HG02943 (cell line): ENCODE data around the gene ESYT2.
"Not testable (repeated sequence)": the region's sequence is repeated elsewhere in the genome, so short reads cannot be mapped to it uniquely, and the experiment has no call there.

Experiments used
- ATAC-seq: cut with Tn5 transposase; IDR thresholded peaks from one replicate; pipeline ENCODE4 v1.9.1; 2021; ENCODE audit warnings: mild to moderate bottlenecking, low read depth, moderate library complexity; ENCODE audit not compliant: unreplicated experiment

The ESYT2 gene

DNA sequence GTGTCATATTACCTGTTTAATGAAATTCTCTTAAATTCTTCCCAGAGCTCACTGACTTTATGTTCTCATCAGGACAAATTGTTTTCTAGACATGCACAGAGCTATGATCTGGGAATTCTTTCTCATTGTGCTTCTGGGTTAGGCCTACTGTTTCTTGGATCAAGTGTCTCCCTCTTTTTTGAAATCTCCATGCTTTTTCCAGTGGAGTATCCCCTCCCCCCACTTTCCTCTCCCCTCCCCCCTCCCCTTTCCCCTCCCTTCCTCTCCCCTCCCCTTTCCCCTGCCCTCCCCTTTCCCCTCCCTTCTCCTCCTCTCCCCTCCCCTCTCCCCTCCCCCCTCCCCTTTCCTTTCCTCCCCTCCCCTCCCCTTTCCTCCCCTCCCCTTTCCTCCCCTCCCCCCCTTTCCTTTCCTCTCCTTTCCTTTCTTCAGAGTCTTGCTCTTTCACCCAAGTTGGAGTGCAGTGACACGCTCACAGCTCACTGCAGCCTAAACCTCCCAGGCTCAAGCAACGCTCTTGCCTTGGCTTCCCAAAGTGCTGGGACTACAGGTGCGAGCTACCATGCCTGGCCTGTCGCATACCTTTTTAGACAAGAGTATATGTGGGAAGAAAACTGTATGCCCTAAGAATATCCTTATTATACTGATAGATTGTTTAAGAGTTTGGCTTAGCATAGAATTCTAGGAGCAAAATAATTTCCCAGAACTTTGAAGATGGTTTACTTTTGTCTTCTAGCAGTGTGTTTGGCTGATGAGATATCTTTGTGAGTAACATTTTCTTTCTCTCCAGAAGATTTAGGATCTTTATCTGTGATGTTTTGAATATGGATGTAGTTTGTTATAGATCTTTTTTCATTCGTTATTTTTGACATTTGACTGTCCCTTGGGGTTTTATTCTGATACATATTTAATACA, 29.5 kb upstream of the ESYT2 start:
- no peak for ATAC-seq

DNA sequence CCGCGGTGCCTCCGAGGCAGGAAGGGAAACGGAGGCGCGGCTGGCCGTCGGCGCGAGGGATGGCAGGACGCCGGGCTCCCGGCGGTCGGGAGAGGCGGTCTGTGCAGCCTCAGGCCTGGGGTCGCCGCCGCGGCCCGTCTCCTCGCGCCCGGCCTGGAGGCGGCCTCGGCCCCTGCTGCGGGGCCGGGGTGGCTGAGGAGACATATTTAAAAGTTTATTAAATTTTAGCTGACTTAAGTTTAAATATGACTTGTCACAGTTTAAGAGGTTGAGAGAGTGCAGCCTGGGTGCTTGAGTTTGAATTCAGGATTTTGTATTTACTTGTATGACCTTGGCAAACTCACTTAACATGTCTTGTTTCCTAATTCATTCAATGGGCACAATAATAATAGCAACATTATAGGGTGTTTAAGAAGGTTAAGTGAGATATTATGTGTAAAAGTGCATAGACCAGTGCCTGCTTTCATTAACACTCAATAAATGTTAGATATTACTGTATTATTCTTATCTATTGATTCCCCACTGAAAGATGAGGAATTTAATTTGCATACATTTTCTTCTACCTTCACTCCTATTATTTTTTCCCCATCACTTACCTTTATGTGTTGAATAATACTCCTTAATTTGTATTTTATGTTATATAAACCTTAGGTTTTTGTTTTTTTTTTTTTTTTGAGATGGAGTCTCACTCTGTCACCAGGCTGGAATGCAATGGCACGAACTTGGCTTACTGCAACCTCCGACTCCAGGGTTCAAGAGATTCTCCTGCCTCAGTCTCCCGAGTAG, 27.8 kb upstream of the ESYT2 start:
- ATAC-seq = peak; percentile 26

DNA sequence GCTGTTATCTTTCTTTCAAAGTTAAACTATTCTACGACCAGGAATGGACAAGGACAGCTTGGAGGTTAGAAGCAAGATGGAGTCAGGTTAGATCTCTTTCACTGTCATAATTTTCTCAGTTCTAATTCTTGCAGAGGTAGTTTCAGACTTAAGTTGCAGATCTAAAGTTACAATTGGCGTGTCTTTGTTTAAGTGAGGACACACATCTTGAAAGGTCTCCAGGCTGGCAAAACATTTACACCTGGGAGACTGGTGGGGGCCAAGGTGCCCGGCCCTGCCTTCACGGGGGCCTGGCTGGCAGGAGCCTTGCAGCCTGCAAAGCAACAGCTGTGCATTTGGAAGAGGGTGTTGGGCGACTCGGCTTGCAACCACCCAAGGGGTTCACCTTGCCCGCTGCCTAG, 25.4 kb upstream of the ESYT2 start:
- no peak for ATAC-seq

DNA sequence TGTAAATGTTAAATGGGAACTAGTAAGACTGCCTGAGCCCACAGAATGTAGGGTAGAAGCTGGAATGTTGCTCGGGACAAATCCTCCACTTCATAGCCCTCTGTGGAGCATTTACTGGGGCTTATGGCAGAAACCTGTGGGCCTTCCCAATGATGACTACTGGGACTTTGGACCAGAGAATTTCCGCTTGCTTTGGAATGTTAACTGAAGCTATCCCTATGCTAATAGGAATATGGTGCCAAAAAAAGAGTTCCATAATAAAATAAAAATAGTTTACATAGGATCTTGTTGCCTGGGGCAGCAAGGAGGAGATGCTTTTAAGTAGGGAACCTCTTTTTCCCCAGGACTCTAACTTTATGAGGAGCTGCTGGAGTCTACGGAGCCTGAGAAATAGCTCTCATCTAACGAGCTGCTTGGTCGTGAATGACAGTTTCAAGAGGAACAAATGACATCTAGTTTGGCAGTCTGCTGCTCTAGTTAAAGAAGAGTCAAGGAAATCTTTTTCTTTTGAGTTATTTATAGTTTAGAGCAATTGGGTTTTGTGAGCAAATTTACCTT, 21.3 kb upstream of the ESYT2 start:
- no peak for ATAC-seq

DNA sequence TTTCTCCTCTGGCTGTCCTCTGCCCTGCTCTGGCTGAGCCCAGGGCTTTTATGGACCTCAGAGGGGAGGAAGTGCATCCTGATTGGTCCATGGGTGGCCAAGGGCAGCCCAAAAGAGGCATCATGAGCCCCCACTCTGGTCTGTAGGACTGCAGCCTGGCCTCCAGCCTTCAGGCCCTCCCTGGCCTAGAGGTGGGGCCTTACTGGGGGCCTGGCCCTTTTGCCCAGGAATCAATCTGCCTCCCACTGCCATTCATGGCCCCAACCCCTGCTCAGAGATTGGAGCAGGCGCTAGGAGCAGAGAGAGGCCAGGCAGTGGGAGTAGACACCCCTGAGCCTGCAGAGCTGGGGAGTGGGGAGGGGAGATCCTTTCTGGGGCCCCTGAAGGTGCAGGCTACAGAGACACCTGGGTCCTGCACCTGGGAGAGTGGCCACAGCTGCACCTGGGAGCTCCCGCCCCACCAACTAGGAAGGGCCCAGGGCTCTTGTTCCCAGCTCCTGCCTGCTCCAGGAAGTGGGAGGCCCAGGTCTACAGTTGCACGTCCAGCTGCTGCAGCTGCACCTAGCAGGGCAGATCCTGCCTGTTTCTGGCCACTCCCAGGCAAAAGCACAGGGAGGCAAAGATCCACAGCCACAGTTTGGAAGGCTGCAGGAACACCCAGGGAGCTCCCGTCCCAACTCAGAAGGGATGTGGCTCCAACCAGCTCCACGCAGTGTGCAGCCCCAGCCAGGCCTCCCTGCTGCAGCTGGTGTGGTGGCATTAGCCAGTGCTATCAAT, 20.6 kb upstream of the ESYT2 start:
- no peak for ATAC-seq

DNA sequence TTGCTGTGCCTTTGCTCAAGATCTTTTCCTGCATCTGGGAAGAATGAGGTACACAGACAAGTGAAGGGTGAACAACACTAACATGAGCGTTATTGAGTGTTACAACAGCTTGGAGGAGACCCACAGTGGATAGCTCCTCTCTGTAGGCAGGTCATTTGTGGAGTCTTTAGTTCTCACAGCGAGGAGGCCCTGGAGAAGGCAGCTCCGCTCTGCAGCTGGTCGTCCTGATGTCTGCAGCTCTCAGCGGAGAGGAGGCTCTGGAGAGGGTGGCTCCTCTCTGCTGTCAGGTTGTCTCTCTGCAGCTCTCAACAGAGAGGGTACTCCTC, 20.1 kb upstream of the ESYT2 start:
- ATAC-seq = no peak

DNA sequence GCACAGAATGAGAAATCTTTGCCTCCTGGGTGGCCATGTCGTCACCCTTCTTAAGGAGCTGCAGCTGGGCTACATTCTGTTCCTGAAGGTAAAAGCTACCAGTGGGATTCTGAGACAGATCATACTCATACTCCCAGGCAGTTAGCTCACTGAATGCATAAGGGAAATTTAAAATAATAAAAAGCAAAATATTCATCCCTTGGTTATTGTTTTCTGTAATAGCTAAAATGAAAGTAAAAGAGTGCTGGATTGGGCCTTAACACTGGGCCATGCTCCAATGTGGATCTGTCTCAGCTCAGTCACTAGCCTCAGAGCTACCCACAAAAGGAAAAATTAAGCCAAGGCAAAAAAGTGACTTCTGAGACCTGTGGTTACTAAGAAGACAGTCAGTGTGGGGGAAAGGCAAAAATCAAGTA, 18.1 kb upstream of the ESYT2 start:
- ATAC-seq = no peak

DNA sequence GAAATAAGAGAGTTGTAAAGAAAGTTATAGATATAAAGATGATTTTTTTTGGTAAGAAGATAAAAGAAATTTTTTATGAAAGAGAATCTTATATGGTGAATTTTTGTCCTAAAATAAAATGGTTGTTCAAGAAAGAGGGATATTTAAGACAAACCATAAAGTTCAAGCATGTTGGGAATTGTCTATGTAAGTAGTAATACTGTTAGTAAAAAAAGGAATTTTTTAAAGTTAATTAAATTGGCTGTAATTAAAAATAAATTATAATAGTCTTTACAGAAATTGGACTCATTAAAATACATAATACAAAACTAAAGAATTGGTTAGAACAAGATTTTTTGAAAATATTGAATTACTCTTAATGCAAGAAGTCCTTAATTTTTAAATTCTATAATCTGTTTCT, 17.0 kb upstream of the ESYT2 start:
- no peak for ATAC-seq

DNA sequence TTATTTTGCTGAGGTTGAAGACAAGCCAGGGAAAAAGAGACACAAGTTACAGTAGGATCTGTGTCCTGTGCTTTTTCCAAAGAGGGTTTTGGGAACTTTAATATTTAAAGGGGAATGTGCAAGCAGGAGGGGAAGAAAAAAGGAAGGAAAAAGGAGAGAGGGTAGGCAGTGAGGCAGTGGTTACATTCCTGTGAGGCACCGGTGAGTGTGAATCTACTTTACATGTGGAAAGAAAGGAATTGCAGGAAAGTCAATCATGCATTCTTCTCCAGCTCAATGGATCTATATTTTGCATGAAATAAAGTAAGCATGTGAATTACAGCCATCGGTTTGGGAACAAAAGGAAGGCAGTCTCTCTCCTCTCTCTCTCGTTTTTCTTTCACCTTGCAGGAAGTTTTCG, 14.5 kb upstream of the ESYT2 start:
- ATAC-seq = no peak

DNA sequence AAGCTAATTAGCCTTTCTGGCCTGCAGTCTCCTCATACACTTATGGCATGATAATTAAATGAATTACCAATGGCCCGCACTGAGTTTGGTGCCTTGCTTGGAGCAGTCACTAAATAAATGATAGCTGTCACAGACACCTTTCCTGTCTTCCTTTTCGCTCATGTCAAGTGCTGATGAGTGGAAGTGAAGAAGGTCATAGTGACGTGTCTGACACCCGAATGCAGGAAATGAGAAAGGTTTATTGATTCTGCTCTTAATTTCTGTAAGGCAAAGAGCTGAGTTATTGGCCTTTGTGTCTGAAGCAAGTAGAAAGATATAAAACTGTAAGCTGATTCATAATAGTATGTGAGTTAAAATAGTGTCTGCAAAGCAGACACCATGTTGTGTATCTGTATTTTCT, 13.2 kb upstream of the ESYT2 start:
- ATAC-seq = no peak

DNA sequence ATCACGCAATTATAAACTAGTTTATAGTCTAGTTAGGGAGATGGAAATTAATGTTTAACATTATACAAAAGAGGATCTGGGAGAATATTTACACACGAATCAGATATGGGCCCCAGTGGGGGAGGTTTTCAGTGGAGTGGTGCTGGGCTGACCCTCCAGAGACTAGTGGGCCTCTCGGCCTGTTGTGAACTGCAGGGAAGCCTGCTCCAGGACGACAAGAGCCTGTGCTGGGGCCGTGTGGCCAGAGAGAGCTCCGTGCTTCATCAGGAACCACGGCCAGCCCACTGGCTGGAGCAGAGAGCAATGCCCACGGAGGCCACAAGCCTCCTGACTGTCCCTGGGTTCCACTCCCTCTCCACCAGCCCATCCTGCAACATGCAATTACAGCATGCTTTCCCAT, 11.3 kb upstream of the ESYT2 start:
- ATAC-seq = no peak

DNA sequence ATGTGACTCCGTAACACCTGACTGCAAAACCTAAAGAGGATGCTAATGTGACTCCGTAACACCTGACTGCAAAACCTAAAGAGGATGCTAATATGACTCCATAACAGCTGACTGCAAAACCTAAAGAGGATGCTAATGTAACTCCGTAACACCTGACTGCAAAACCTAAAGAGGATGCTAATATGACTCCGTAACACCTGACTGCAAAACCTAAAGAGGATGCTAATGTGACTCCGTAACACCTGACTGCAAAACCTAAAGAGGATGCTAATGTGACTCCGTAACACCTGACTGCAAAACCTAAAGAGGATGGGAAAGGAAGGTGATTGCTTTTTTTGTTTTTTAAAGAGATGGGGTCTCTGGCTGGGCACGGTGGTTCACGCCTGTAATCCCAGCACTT, 9.9 kb upstream of the ESYT2 start:
- ATAC-seq = not testable (repeated sequence)

DNA sequence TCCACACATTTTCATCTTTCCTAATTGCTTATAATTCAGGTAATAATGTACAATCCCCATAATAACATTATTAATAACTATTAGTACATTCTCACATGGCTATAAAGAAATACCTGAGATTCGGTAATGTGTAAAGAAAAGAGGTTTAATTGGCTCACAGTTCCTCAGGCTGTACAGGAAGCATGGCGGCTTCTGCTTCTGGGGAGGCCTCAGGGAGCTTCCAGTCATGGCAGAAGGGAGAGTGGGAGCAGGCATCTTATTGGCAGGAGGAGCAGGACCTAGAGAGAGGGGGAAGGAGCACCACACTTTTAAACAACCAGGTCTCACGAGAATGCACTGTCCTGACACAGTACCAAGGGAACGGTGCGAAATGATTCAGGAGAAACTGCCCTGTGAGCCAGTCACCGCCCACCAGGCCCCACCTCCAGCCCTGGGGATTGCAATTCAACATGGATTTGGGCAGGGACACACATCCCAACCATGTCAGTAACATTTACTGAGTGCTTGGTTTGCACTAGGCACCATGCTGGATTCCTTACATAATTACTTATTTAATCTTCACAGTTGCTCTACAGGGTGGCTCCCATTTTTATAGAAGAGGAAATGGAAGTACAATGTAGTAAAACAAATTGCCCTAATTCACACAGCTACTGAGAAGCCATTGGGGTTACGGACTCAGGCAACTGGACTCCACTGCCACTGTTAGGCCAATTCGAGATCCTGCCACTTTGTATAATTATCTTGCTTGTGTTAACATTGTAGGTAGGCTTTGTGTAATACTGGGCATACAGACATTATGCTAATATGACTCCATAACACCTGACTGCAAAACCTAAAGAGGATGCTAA, 8.7 kb upstream of the ESYT2 start:
- ATAC-seq = no peak

DNA sequence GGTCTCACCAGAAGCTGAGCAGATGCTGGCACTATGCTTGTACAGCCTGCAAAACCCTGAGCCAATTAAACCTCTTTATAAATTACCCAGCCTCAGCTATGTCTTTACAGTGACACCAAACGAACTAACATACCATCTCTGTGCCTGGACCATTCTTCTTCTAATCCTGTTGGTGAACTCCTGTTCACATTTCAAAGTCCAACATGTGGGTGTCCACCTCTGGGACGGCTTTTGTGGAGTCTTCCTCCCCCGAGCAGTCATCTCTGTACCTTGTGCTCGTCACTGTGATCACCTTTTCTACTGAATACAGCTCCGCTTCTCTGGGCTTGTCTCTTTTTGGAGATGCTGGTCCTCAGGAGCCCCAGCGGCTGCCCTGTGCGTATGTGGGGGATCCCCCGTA, 7.4 kb upstream of the ESYT2 start:
- ATAC-seq = no peak

DNA sequence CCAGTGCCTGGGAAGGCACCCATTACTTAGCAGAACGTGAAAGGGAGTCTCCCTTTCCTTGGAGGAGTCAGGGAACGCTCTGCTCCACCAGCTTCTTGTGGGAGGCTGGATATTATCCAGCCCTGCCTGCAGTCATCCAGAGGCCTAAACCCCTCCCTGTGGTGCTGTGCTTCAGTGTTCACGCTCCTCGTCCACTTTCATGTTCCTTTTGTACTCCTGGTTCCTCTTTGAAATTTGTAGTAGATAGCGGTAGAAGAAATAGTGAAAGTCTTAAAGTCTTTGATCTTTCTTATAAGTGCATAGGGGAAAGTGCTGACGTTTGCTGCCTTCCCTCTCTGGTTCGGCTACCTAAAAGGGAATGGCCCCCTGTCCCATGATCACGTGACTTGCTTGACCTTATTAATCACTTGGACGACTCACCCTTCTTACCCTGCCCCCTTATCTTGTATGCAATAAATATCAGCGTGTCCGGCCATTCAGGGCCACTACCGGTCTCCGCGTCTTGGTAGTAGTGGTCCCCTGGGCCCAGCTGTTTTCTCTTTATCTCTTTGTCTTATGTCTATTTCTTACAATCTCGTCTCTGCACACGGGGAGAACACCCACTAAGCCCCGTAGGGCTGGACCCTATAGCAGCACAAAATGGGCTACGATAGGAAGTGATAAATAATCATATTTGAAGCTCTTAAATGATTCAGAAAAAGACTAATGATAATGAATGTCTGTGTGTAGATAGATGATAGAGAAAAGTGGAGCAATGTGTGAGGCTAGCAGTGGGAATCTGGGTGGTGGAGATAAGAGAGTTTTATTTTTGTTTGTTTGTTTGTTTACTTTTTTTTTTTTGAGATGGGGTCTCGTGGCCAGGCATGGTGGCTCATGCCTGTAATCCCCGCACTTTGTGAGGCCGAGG, 5.8 kb upstream of the ESYT2 start:
- ATAC-seq = no peak

DNA sequence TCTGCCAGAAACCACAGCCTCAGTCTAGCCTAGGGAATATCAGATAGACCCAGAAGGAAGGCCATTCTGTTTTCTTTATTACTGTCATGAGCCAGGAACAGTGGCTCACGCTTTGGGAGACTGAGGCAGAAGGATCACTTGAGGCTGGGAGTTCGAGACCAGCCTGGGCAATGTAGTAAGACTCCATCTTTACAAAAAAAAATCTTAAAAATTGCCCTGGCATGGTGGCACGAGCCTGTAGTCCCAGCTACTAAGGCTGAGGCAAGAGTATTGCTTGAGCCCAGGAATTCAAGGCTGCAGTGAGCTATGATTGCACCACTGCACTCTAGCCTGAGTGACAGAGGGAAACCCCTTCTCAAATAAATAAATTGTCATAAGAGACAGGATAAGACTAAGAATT, 3.7 kb upstream of the ESYT2 start:
- no peak for ATAC-seq

DNA sequence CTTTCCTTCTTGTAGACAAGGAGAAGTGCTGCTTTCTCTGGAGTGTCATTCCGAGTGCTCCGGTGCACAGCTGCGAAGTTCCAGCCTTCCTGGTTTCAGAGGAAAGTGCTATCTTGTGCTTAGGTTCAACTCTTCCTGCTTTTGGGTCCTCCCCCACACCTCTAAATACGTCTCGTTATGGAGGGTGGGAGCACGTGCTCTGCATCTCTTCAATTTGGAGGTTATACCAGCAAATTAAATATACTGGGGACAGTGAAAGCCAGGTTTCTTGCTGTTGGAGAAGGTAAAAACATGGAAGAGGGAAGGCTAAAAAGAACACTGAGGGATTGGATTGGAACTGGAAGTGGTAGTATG, 2.4 kb upstream of the ESYT2 start:
- ATAC-seq = no peak

DNA sequence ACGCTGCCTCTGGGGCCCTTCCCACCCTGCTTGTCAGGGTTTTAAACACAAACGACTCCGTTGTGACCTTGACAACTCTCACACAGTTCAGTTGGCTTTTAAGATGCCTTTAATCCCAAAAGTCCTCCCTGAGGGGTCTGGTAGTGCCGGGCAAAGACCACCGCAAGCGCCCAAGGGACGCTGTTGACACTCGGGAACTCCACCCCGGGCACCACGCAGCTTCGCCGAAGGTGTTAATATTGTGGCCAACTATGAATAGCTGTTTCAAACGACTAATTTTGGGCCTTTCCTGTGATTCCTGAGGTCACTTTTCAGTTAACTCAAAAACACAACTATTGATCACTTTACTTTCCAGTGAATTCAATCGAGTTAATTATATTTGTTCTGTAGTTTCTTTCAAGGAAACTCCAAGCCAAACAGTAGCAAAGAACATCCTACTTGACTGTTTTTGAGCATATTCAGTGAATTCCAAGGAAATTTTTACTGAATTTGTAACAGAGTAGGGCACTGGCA, 958 bp upstream of the ESYT2 start:
- no peak for ATAC-seq

DNA sequence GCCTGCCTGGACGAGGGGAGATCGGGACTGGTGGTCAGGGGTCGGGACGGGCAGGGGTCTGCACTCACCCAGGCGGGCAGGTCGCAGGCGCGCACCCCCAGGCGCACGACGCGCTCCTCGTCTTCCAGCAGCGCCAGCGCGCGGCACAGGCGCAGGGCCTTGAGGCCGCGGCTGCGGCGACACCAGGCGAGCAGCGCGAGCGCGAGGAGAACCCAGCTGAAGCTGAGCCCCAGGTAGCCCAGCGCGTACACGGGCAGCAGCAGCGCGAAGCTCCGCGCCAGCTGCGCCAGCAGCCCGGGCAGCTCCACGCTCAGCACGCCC, 328 bp downstream of the ESYT2 start:
- peak; percentile 53 for ATAC-seq
